Stimulated activated CD8-positive, alpha-beta memory T cell treated with anti-CD3 and anti-CD28 coated beads, Interleukin-15, amount 100 ng/mL, for 4 hours (primary cell): ENCODE data around the gene RTN4R.
"Not testable (repeated sequence)": the region's sequence is repeated elsewhere in the genome, so short reads cannot be mapped to it uniquely, and the experiment has no call there.

Source experiments
- DNase-seq, 2 donors: peaks; one replicate each; pipeline ENCODE4 v3.0.0-alpha.2; 2020; ENCODE audit warnings: low read depth in 2 of 2

RTN4R gene

GRCh38 chr22:20305894-20306645 is 38.0 kb upstream of the RTN4R start:
- DNase-seq, result no peak

- DNase-seq, result not testable (repeated sequence)
These were observed 37.2 kb upstream of the RTN4R start for GRCh38 chr22:20305230-20305893.

- no peak for DNase-seq
These were observed 36.5 kb upstream of the RTN4R start for GRCh38 chr22:20304646-20305045.

GRCh38 chr22:20303229-20303534 is 35.1 kb upstream of the RTN4R start:
- not testable (repeated sequence) for DNase-seq

DNA sequence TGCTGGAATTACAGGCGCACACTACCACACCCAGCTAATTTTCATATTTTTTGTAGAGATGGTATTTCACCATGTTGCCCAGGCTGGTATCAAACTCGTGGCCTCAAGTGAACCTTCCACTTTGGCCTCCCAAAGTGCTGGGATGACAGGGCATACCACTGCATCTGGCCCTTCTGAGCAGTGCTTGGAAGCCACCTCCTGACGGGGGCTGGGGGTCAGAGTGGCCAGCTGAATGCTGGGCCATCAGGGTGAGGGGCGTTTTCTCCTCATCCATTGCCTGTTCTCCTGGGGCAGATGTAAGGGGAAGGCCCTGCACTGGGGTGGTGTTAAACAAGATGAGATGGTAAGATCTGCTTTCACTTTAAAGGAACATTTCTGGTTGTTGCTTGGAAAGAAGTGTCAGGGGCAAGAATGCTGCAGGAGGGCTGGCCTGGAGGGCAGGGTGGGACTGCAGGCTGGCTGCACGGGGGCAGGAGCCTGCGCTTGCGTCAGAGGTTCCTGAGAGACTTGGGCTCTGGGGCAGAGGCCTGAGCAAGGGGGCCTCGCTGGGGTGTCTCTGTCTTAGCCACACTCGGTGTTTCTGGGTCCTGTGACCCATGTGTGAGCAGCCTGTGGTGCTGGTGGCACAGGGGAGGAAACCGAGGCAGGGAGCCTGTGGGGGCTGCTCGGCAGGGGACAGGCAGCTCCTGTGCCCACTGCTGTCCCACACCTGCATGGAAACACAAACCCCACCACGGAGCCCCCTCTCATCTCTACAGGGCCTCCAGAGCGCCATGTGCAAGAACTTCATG is 34.5 kb upstream of the RTN4R start:
- DNase-seq, result no peak

DNA sequence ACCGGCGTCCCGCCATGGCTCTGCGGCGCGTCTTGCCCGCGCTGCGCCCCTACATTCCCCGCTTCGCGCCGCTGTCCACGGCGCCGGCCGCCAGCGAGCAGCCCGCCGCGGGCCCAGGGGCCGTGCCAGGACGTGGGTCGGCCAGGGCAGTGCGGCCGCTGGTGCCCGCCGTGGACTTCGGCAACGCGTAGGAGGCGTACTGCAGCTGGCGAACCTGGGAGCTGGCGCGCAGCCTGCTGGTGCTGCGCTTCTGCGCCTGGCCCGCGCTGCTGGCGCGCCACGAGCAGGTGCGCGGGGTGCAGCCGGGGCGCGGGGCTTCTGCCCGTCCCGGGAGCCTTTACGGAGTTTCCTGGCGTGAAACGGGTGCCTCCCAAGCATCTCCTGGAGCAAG is 31.6 kb upstream of the RTN4R start:
- DNase-seq, result no peak

GRCh38 chr22:20298803-20299745 is 31.0 kb upstream of the RTN4R start:
- DNase-seq, result peak; percentile 84 to 89

DNA sequence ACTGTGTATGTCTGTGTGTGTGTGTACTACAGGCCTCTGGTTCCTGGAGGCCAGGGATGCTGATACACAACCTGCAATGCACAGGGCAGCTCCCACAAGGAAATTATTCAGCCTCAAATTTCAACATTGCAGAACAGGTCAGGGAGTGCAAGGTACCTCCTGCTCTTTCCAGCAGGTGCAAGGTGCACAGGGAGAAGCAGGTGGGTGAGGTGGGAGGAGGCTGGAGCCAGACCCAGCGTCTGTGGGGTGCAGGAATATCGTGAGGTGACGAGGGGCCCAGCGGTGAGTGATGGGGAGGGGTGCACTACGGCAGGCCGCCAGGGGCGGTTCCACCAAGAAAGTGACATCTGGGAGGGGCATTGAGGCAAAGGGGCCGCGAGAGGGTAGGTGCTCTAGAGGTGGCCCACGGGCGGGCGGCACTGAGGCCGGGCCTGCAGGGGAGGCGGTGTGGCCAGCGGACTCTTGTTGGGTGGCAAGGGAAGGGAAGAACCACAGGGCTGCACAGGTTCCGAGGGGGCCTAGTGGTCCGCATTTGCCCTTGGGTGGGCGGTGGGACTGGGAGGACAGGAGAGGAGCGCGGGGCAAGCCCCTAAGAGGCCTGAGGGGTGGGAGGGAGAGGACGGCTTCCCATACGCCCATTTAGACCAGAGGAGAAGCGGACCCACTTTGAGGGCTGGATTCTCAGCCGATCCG is 30.1 kb upstream of the RTN4R start:
- DNase-seq, result no peak

DNA sequence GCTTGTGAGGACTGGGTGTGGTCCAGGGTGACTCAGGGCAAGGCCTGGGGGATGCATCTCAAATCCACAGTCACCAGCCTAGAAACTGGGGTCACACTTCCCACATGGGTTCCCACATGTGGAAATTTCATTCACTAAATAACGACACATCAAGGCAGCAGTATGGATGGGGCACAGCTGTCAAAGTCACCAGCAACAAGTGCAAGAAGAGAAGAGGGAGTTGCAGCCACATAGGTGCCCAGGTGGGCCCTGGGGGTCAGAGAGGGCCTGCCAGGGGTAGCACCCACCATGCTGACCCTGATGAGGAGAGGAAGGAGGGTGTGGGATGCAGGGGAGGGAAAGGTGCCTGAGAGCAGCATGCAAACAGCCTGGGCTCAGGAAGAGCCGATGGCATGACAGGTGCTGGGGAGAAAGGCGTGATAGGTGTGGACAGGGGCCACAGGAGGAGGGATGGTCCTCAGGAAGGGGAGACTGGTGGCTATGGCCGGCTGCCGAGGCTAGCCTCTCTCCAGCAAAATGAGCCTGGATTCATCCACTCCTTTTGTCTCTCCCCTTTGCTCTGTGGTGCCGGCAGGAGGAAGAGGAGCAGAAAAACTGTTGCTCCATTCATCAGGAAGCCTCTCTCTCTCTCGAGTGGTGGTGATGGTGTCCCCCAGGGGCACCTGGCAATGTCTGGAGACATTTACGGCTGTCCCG is 29.4 kb upstream of the RTN4R start:
- DNase-seq, result no peak

GRCh38 chr22:20296598-20296997 is 28.5 kb upstream of the RTN4R start:
- no peak for DNase-seq

DNA sequence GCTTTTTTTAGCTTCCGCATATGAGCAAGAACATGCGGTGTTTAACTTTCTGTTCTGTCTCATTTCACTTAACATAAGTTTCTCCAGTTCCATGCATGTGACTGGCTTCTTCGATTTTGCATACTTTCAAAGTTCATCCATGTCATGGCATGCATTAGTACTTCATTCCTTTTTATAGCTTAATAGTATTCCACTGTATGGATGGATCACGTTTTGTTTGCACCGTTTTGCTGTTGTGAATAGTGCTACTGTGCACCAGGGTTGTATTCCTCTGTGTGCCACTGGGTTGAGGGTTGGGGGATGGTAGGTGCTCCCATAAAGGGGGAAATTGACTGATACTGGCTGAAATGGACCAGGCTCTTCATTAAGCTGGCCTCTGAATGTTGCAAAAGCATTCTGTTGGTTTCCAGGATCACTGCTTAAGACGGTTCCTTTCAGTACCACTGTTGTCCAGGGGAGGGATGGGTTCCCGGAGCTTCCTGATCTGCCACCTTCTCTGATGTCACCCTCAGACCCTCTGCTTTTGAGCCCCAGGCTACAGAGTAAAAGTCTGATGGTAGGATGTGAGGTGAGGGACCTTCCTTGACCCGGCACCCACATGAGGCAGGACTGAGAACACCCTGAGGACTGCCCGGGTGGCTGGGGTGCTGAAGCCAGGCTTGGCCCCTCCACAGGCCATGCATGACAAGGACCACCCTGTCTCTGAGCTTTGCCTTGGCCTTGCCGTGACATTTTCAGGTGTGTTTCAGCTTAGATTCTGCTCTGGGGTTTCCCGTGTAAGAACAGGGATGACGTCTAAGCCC is 27.3 kb upstream of the RTN4R start:
- no peak for DNase-seq

DNA sequence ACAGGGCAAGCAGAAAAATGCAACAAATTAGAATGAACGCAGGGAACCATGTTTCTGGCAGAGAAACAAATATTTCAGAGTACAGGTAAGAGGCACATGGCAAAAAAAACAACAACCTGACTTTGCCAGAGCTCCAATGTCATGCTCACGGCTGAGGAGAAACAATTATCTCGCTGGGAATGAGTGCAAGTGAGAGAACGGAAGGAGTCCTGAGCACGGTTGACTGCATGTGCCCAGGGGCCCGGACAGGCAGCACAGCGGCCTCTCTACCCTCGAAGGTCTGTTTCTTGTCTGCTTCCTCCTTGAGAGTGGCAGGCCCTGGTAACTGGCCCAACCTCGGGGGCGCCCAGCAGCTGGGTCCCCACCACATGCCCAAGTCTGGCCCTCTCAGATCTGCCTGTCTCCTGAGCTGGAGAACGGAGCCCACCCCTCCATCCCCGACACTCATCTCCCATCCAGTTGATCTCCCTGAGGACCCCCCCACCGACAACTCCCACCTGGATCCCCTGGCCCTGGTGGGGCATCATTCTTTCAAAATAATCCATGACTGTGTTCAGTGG is 24.6 kb upstream of the RTN4R start:
- DNase-seq, result no peak

GRCh38 chr22:20292108-20292507 is 24.0 kb upstream of the RTN4R start:
- no peak for DNase-seq

DNA sequence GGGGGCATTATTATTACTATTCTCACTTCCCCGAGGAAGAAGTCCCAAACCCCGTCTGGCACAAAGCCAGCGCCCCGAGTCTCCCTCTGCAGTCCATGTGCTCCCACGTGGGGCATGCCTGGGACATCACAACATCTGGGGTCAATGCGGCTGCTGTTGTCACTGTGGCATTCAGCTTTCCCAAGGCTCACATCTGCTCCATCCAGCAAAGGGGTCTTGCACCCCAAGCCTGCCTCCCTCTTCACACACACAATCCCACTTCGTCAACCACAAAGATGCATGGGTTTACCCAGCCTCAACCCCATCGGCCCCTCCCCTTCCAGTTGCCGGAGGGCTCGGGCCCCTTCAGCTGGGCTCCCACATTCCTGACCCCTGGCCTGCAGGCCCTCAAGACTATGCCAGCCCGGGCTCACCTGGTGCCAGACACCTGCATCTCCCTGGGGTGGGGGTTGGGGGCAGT is 23.5 kb upstream of the RTN4R start:
- DNase-seq, result no peak

DNA sequence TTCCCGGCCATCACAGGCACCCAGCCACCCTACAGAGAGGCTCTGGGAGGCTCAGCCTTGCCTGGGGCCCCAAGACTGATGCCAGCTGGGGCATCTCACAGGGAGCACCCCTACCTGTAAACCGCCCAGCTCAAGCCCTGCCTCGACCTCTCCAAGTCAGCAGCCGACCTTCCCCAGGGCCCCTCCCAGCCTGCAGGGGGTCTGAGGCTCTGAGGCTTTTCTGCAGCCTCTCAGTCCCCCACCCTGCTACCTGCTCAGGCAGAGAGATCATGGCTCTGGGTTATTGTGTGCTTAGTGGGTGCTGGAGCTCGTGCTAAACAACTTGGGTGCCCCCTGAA is 23.1 kb upstream of the RTN4R start:
- DNase-seq, result no peak

- DNase-seq, result no peak
These were observed 22.6 kb upstream of the RTN4R start for GRCh38 chr22:20290578-20291248.

GRCh38 chr22:20290045-20290392 is 21.9 kb upstream of the RTN4R start:
- DNase-seq, result no peak

- not testable (repeated sequence) for DNase-seq
These were observed 21.3 kb upstream of the RTN4R start for GRCh38 chr22:20289182-20290044.
